ENCODE results near the gene DCDC2C. TPM values are rescaled to one million over a fixed set of nuclear protein-coding genes. Genes with fewer than 3 reads are reported as not detected.

DCDC2C gene
- total and polyA plus RNA-seq, 10 donors: 0.03 to 0.22 TPM; not detected in 8

DNA sequence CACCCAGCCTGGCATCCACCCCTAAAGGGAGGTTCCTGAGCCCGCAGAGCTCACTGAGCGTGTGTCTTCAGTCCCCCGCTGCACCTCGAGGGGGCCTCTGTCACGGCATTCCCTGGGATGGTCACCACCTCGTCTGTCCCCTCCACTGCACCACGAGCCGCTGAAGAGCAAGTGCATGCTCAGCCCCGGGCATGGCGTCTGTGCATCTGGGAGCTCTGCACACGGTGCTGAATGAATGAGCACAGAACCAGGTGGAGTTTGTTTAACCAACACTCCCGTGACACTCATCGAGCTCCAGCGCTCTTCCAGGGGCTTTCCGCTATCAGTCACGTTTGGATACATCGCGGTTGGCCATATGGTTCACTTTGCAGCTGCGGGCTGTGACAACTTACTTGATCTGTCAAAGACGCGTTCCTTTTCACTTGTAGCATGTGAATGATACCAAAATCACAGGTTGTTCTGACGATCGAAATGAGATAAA, 36.2 kb upstream of the DCDC2C start:
- TF ChIP-seq POLR2A (IDR thresholded peaks at IDR 0.05) (no peak), POLR2AphosphoS5 (IDR thresholded peaks at IDR 0.05) (no peak), CTCF (IDR thresholded peaks at IDR 0.05 in 8 of 11, conservative IDR thresholded peaks at IDR 0.05 in 3 of 11) (no peak)
- Histone ChIP-seq H3K4me1 (peaks cover 0 to under 1% (median 0%) of the 10 kb centered on the region in 6 donors), H3K9me3 (no peaks in the 10 kb centered on the region), H3K36me3 (no peaks in the 10 kb centered on the region), H3K4me3 (no peak overlapping the region), H3K27me3 (replicated peaks in 1 of 7) (no peaks in the 10 kb centered on the region), H3K27ac (no peak overlapping the region)
- intact Hi-C loops (cut with DNase I; ENCODE audit: low total_unique reads): no loop called here
- WGBS, 5 donors: 69 to 88% (median 77%) methylated on average over 22 to 23 of the region's 23 CpGs
- no peak for DNase-seq

DNA sequence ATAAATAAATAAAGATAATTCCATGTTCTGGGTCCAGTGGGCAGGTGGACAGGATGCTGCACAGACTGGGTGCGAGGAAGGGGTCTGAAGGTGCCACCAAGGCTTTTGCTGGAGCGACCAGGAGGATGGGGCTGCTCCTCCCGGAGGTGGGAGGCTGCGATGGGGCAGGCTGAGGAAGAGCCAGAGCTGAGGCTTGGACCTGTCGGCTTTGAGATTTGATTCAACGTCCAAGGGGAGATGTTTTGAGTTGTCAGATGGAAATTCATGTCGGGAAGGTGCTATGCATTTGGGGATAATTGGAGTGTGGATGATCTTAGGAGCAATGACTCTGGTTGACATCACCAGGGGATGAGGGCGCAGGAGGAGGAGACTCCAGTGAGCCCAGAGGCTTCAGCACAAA, 33.7 kb upstream of the DCDC2C start:
- no peak overlapping the region for H3K4me3 ChIP-seq
- no peaks in the 10 kb centered on the region for H3K27me3 ChIP-seq (replicated peaks in 1 of 7)
- WGBS, 5 donors: 76 to 91% (median 83%) methylated on average over 8 of the region's 8 CpGs
- no peak for TF ChIP-seq POLR2A (IDR thresholded peaks at IDR 0.05)
- TF ChIP-seq CTCF (IDR thresholded peaks at IDR 0.05 in 8 of 11, conservative IDR thresholded peaks at IDR 0.05 in 3 of 11): no peak
- TF ChIP-seq POLR2AphosphoS5 (IDR thresholded peaks at IDR 0.05): no peak
- intact Hi-C loops (cut with DNase I; ENCODE audit: low total_unique reads): no loop called here
- no peaks in the 10 kb centered on the region for H3K4me1 ChIP-seq
- no peak overlapping the region for H3K27ac ChIP-seq
- H3K9me3 ChIP-seq: no peaks in the 10 kb centered on the region
- H3K36me3 ChIP-seq: no peaks in the 10 kb centered on the region
- no peak for DNase-seq

DNA sequence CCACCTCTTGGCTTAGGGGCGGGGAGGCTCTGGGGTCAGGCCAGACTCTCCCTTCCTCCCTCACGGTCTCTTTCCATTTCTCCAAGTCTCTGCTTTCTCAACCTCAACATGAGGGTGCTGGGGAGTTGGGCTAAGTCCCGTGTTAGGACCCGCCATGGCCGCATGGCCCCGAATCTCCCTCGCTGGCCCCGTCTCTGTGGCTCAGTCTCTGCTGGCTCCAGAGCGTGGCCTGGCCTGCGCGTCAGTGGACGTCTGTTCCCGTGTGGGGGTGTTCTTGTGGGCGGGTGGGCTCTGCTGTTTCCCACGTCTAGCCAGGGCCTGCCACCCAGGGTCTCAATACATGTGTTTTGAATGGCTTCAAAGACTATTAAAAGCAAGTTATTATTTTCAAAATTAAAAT, 33.0 kb upstream of the DCDC2C start:
- H3K36me3 ChIP-seq: no peaks in the 10 kb centered on the region
- 86 to 93% (median 88%) methylated on average over 15 of the region's 15 CpGs for WGBS, 5 donors
- TF ChIP-seq POLR2A (IDR thresholded peaks at IDR 0.05): no peak
- no peak for TF ChIP-seq POLR2AphosphoS5 (IDR thresholded peaks at IDR 0.05)
- no peak for TF ChIP-seq CTCF (IDR thresholded peaks at IDR 0.05 in 8 of 11, conservative IDR thresholded peaks at IDR 0.05 in 3 of 11)
- H3K4me1 ChIP-seq: no peaks in the 10 kb centered on the region
- no peak overlapping the region for H3K27ac ChIP-seq
- DNase-seq: no peak
- H3K9me3 ChIP-seq: no peaks in the 10 kb centered on the region
- no peaks in the 10 kb centered on the region for H3K27me3 ChIP-seq (replicated peaks in 1 of 7)
- intact Hi-C loops (cut with DNase I; ENCODE audit: low total_unique reads): no loop called here
- no peak overlapping the region for H3K4me3 ChIP-seq

DNA sequence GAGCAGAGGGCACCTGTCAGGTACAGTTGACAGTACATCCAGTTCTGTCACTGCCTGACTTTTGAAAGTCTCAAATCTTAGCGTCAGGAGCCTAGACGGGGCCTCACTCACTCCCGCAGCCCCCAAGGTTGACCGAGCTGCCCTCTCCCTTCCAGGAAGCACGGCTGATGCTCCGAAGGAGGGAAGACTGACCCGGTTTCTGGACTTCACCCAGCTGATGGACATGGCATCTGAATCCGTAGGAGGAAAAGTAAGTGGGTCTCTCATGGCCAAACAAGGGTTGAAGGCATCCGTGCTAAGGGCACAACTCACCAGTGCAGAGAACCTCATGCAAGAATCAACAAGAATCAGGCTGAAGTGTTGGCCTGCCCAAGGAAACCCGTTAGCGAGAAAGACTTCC, 32.4 kb upstream of the DCDC2C start:
- Histone ChIP-seq H3K27me3 (replicated peaks in 1 of 7) (no peaks in the 10 kb centered on the region), H3K27ac (no peak overlapping the region), H3K9me3 (no peaks in the 10 kb centered on the region), H3K36me3 (no peaks in the 10 kb centered on the region), H3K4me1 (no peaks in the 10 kb centered on the region), H3K4me3 (no peak overlapping the region)
- DNase-seq: no peak
- no peak for TF ChIP-seq POLR2AphosphoS5 (IDR thresholded peaks at IDR 0.05)
- intact Hi-C loops (cut with DNase I; ENCODE audit: low total_unique reads): no loop called here
- 82 to 89% (median 87%) methylated on average over 7 to 11 of the region's 11 CpGs for WGBS, 5 donors

Measured in spleen (tissue), 11 donors.